Lower lobe of right lung (tissue), 2 donors: ENCODE results near the gene ZNF69. TPM values are rescaled to one million over a fixed set of nuclear protein-coding genes. Genes with fewer than 3 reads are reported as not detected.
"Not testable (repeated sequence)": the region's sequence is repeated elsewhere in the genome, so short reads cannot be mapped to it uniquely, and the experiment has no call there.

Source experiments
- ATAC-seq, 2 donors: fragments of 200-7000 bp; cut with Tn5 transposase; one replicate each; pipeline ENCODE4 v1.9.1; 2020 to 2022; ENCODE audit warnings: mild to moderate bottlenecking in 2 of 2, moderate library complexity in 2 of 2
- DNase-seq: peaks from one replicate; pipeline ENCODE4 v3.0.0-alpha.2; 2020
- H3K27ac ChIP-seq: fragments of 200-600 bp; one replicate; pipeline ENCODE4 v1.8.0; 2022
- H3K27me3 ChIP-seq: fragments of 200-600 bp; one replicate; pipeline ENCODE4 v1.8.0; 2022; ENCODE audit warnings: low read depth
- H3K36me3 ChIP-seq: fragments of 200-600 bp; one replicate; pipeline ENCODE4 v1.8.0; 2022; ENCODE audit warnings: mild to moderate bottlenecking
- H3K4me1 ChIP-seq: fragments of 200-600 bp; one replicate; pipeline ENCODE4 v1.8.0; 2022
- H3K4me3 ChIP-seq: fragments of 200-600 bp; one replicate; pipeline ENCODE4 v1.8.0; 2022; ENCODE audit warnings: mild to moderate bottlenecking
- H3K9me3 ChIP-seq: fragments of 200-600 bp; one replicate; pipeline ENCODE4 v1.8.0; 2022
- intact Hi-C: fragments of 100-400 bp; cut with DNase I; formaldehyde crosslinking; loops from one replicate; pipeline ENCODE4 v1.11.0; 2022
- total RNA-seq: library from RNA; stranded (reverse); fragmentation: NEBNext Ultra II Directional; extraction: Animal tissue kit (Norgen Biotek cat#: 25700); gene quantifications from one replicate; pipeline ENCODE4 v1.2.1, GENCODE V29; 2021
- TF ChIP-seq, protein P1 (sequence below): fragments of 200-600 bp; IDR thresholded peaks from one replicate; pipeline ENCODE4 v1.8.0; 2022; ENCODE audit warnings: antibody characterized with exemption, mild to moderate bottlenecking
- donor health status: DM: no; HTN: yes; CAD: no; lungs with severe emphysema.

The ZNF69 gene
- total RNA-seq, 1 donor from 2014 or later: 12.2 TPM

DNA sequence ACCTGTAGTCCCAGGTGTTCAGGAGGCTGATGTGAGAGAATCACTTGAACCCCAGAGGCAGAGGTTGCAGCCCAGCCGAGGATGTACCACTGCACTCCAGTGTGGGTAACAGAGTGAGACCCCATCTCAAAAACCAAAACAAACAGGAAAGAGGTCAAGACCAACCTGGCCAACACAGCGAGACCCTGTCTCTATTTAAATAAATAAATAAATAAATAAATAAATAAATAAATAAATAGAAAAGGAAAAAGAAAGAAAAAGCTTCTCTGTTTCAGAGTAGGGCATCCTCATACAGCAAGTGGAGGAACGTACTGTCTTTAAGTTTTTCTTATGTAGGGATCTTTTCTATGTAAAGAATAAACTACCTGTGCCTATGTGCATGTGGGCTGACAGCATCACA is 39.6 kb downstream of the ZNF69 start:
- Histone ChIP-seq H3K27ac (no peak overlapping the region), H3K4me3 (no peak overlapping the region), H3K36me3 (no peaks in the 10 kb centered on the region), H3K4me1 (peaks cover 20% of the 10 kb centered on the region), H3K9me3 (peaks cover 4% of the 10 kb centered on the region), H3K27me3 (no peaks in the 10 kb centered on the region)
- ATAC-seq (no peak), DNase-seq (no peak)
- intact Hi-C loops: no loop called here
- TF ChIP-seq, protein P1, sequence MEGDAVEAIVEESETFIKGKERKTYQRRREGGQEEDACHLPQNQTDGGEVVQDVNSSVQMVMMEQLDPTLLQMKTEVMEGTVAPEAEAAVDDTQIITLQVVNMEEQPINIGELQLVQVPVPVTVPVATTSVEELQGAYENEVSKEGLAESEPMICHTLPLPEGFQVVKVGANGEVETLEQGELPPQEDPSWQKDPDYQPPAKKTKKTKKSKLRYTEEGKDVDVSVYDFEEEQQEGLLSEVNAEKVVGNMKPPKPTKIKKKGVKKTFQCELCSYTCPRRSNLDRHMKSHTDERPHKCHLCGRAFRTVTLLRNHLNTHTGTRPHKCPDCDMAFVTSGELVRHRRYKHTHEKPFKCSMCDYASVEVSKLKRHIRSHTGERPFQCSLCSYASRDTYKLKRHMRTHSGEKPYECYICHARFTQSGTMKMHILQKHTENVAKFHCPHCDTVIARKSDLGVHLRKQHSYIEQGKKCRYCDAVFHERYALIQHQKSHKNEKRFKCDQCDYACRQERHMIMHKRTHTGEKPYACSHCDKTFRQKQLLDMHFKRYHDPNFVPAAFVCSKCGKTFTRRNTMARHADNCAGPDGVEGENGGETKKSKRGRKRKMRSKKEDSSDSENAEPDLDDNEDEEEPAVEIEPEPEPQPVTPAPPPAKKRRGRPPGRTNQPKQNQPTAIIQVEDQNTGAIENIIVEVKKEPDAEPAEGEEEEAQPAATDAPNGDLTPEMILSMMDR: no peak

DNA sequence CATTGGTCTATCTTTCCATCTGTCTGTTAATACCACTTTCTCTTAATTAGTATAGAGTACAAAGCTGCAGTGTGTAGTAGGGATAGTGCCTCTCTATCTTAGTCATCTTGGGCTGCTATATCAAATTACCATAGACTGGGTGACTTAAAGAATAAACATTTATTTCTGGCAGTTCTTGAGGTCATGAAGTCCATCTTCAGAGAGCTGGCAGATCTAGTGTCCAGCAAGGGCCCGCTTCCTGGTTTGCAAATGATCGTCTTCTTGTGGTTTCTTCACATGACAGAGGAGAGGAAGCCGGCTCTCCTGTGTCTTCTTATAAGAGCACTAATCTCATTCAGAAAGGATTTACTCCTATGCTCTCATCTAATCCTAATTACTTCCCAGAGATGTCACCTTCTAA is 43.5 kb downstream of the ZNF69 start:
- Histone ChIP-seq H3K27me3 (no peaks in the 10 kb centered on the region), H3K4me1 (peaks cover 5% of the 10 kb centered on the region), H3K27ac (no peak overlapping the region), H3K4me3 (no peak overlapping the region), H3K36me3 (no peaks in the 10 kb centered on the region), H3K9me3 (peaks cover 22% of the 10 kb centered on the region)
- TF ChIP-seq, protein P1: no peak
- ATAC-seq (no peak), DNase-seq (no peak)
- intact Hi-C loops: no loop called here

DNA sequence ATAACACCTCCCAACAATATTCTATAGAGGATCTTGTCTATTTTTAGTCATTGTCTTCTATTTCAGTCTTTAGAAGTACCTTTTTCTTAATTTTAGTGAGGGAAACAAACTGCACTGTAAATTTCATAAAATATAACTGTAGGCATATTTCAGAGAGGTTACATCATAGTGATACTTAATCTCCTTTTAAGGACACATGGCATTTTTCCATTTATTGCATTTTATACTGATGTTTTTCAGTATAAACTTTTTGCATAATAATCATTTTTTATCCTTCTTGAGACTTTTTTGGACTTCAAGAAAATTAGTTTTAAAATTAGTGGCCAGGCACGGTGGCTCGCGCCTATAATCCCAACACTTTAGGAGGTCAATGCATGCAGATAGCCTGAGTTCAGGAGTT is 43.9 kb downstream of the ZNF69 start:
- Histone ChIP-seq H3K36me3 (no peaks in the 10 kb centered on the region), H3K4me1 (peaks cover under 1% of the 10 kb centered on the region), H3K4me3 (no peak overlapping the region), H3K9me3 (peaks cover 22% of the 10 kb centered on the region), H3K27ac (no peak overlapping the region), H3K27me3 (no peaks in the 10 kb centered on the region)
- ATAC-seq: no peak
- no peak for DNase-seq
- intact Hi-C loops: no loop called here
- TF ChIP-seq, protein P1: no peak

DNA sequence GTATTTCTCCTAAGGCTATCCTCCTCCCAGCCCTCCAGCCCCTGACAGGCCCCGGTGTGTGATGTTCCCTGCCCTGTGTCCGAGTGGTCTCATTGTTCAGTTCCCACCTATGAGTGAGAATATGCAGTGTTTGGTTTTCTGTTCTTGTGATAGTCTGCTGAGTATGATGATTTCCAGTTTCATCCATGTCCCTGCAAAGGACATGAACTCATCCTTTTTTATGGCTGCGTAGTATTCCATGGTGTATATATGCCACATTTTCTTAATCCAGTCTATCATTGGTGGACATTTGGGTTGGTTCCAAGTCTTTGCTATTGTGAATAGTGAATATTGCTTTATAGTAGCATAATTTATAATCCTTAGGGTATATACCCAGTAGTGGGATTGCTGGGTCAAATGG is 48.2 kb downstream of the ZNF69 start:
- H3K27me3 ChIP-seq, H3K36me3 ChIP-seq, H3K4me3 ChIP-seq, intact Hi-C loops, H3K4me1 ChIP-seq, H3K27ac ChIP-seq, ATAC-seq, DNase-seq: not testable (repeated sequence)
- peaks cover 53% of the 10 kb centered on the region for H3K9me3 ChIP-seq

DNA sequence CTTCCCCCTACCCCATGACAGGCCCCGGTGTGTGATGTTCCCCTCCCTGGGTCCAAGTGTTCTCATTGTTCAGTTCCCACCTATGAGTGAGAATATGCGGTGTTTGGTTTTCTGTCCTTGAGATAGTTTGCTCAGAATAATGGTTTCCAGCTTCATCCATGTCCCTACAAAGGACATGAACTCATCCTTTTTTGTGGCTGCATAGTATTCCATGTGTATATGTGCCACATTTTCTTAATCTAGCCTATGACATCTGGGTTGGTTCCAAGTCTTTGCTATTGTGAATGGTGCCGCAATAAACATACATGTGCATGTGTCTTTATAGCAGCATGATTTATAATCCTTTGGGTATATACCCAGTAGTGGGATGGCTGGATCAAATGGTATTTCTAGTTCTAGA is 50.8 kb downstream of the ZNF69 start:
- H3K4me3 ChIP-seq, DNase-seq, intact Hi-C loops, H3K36me3 ChIP-seq, ATAC-seq, H3K4me1 ChIP-seq, H3K27ac ChIP-seq, H3K27me3 ChIP-seq: not testable (repeated sequence)
- H3K9me3 ChIP-seq: peaks cover 74% of the 10 kb centered on the region

DNA sequence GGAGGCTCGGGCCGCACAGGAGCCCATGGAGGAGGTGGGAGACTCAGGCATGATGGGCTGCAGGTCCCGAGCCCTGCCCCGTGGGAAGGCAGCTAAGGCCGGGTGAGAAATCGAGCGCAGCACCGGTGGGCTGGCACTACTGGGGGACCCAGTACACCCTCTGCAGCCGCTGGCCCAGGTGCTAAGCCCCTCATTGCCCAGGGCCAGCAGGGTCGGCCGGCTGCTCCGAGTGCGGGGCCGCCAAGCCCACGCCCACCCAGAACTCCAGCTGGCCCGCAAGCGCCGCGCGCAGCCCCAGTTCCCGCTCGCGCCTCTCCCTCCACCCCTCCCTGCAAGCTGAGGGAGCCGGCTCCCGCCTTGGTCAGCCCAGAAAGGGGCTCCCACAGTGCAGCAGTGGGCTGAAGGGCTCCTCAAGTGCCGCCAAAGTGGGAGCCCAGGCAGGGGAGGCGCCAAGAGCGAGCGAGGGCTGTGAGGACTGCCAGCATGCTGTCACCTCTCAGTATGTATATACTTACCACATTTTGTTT is 53.8 kb downstream of the ZNF69 start:
- intact Hi-C loops, H3K36me3 ChIP-seq, H3K27ac ChIP-seq, ATAC-seq, H3K4me1 ChIP-seq, H3K4me3 ChIP-seq, DNase-seq, H3K27me3 ChIP-seq: not testable (repeated sequence)
- peaks cover 87% of the 10 kb centered on the region for H3K9me3 ChIP-seq

DNA sequence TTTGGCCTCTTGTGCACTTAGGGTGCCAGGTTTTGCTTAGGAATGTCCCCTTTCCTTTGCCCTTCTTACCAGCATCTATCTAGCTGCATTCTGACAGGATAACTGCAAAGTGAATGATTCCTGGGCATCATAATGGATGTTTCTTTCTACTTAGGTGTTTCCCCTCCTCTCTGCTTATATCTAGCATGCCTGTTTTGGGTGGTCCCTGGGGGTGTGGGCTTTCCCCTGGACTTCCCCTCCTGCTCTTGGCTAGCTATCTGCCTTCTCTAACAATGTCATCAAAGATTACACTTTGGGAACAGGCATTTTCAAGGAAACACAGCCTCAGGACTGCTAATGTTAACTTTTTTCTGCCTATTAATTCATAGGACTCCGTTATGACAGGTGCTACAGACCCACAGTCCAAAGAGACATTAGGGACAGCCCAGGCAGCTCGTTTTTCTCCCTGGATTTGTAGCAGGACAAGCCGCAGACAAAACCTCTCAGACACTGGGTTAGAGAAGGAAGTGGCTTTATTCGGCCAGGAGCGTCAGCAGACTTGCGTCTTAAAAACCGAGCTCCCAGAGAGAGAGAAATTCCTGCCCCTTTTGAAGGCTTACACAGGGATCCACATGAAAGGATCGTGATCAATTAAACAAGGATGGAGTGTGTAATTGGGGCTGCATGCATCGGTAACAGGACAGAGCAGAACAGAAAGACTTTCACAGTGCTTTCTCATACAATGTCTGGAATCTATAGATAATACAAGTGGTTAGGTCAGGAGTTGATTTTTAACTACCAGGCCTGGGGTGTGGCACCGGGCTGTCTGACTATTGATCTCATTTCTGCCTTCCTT is 54.6 kb downstream of the ZNF69 start:
- H3K4me1 ChIP-seq: no peaks in the 10 kb centered on the region
- intact Hi-C loops: no loop called here
- H3K36me3 ChIP-seq: peaks cover 8% of the 10 kb centered on the region
- H3K27me3 ChIP-seq: no peaks in the 10 kb centered on the region
- H3K27ac ChIP-seq: no peak overlapping the region
- no peak for ATAC-seq
- H3K4me3 ChIP-seq: no peak overlapping the region
- TF ChIP-seq, protein P1: no peak
- no peak for DNase-seq
- H3K9me3 ChIP-seq: peaks cover 90% of the 10 kb centered on the region
